HEK293T (cell line): ENCODE results near the gene LZIC.
A peak's percentile ranks its signal among the peaks of the same experiment; 100 is the strongest.

Experiments
- ARNT ChIP-seq: fragments of 450-650 bp; IDR thresholded peaks from 2 replicates; pipeline ENCODE4 v1.6.1; 2017; ENCODE audit warnings: mild to moderate bottlenecking
- CTBP1 ChIP-seq: fragments of 450-650 bp; IDR thresholded peaks from 2 replicates; pipeline ENCODE4 v1.6.1; 2016; ENCODE audit warnings: borderline replicate concordance
- FOXA1 ChIP-seq: fragments of 450-650 bp; IDR thresholded peaks from 2 replicates; pipeline ENCODE4 v1.6.1; 2016; ENCODE audit warnings: mild to moderate bottlenecking
- FOXK2 ChIP-seq: fragments of 450-650 bp; IDR thresholded peaks from 2 replicates; pipeline ENCODE4 v1.6.1; 2016; ENCODE audit warnings: mild to moderate bottlenecking
- HDGF ChIP-seq: fragments of 450-650 bp; IDR thresholded peaks from 2 replicates; pipeline ENCODE4 v1.6.1; 2017; ENCODE audit warnings: antibody characterized with exemption, borderline replicate concordance
- L3MBTL2 ChIP-seq: fragments of 450-650 bp; conservative IDR thresholded peaks from 2 replicates; pipeline ENCODE4 v1.6.1; 2016; ENCODE audit warnings: mild to moderate bottlenecking
- SP1 ChIP-seq: fragments of 450-650 bp; IDR thresholded peaks from 2 replicates; pipeline ENCODE4 v1.6.1; 2017
- SUZ12 ChIP-seq: fragments of 450-650 bp; IDR thresholded peaks from 2 replicates; pipeline ENCODE4 v1.6.1; 2016; ENCODE audit warnings: mild to moderate bottlenecking
- TARDBP ChIP-seq: fragments of 450-650 bp; IDR thresholded peaks from 2 replicates; pipeline ENCODE4 v1.6.1; 2016
- ZNF384 ChIP-seq: fragments of 450-650 bp; IDR thresholded peaks from 2 replicates; pipeline ENCODE4 v1.6.1; 2016
- TF ChIP-seq, protein P1 (sequence below): fragments of 450-650 bp; IDR thresholded peaks from 2 replicates; pipeline ENCODE4 v1.6.1; 2016

DNA sequence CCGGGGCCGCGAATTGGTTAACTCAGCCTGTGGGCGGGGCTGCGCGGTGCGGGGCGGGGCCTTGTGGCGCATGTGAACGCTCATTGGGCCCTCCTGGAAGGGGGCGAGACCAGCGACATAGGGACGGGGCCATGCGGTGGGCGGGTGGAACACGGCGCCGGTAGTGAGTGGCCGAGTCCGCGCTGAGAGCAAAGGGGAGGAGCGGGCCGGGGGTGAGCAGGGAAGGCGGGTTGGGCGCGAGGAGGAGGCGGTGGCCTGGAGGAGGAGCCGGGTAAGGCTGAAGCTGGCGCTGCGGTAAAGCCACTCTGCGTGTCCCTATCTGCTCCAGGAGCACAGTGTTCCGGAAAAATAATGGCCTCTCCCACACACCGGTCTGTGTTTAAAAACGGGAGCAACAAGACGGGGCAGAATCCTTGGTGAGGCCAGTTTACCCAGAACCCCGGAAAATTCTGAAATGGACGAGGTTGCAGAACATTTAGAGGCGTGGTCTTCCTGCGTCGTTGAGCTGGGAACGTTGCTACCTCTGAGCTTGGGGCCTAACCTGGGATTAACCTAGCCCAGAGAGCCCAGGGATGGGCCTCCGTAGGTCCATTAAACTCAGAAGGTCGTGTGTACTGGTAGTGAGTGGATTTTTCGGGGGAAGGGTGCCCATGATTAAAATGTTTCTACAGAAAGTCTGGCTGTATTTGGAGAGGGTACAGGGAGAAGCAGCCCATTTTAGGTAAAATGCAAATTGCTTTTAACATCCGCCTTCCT lies 32.6 kb downstream of the LZIC start:
- TF ChIP-seq SP1, result no peak
- TF ChIP-seq ZNF384, result no peak
- no peak for TF ChIP-seq SUZ12
- TF ChIP-seq, protein P1, sequence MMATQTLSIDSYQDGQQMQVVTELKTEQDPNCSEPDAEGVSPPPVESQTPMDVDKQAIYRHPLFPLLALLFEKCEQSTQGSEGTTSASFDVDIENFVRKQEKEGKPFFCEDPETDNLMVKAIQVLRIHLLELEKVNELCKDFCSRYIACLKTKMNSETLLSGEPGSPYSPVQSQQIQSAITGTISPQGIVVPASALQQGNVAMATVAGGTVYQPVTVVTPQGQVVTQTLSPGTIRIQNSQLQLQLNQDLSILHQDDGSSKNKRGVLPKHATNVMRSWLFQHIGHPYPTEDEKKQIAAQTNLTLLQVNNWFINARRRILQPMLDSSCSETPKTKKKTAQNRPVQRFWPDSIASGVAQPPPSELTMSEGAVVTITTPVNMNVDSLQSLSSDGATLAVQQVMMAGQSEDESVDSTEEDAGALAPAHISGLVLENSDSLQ, result no peak
- no peak for TF ChIP-seq CTBP1
- TF ChIP-seq L3MBTL2, result no peak
- no peak for TF ChIP-seq FOXK2
- TF ChIP-seq TARDBP, result no peak
- no peak for TF ChIP-seq FOXA1
- no peak for TF ChIP-seq ARNT
- peak; percentile 95 for TF ChIP-seq HDGF
